Gastrocnemius medialis (tissue), 4 donors: ENCODE measurements around the gene WDR41. TPM values are rescaled to one million over a fixed set of nuclear protein-coding genes. Genes with fewer than 3 reads are reported as not detected.

ENCODE experiments used
- ATAC-seq, 2 donors: fragments of 150-250 bp; one replicate each; pipeline ENCODE4 v1.9.1; 2016
- DNase-seq, 2 donors: peaks; one replicate each; pipeline ENCODE4 v3.0.0-alpha.2; 2019
- H3K27ac ChIP-seq, 4 donors: fragments of 200-600 bp; sonication (generic); 1 replicate in 1 of 4; 2 replicates in 3 of 4; pipeline ENCODE4 v1.5.1; 2016 to 2018; ENCODE audit warnings: mild to moderate bottlenecking in 2 of 4, moderate library complexity in 1 of 4
- H3K27me3 ChIP-seq, 3 donors: fragments of 200-600 bp; sonication (generic) in 2 of 3; 1 replicate in 1 of 3; 2 replicates in 2 of 3; pipeline versions ENCODE4 v1.5.1 to v1.6.0; 2016 to 2019; ENCODE audit warnings: mild to moderate bottlenecking in 1 of 3, moderate library complexity in 1 of 3
- H3K36me3 ChIP-seq, 2 donors: fragments of 200-600 bp; sonication (generic) in 1 of 2; one replicate each; pipeline ENCODE4 v1.5.1; 2017 to 2018
- H3K4me1 ChIP-seq, 2 donors: fragments of 200-600 bp; sonication (generic) in 1 of 2; one replicate each; pipeline ENCODE4 v1.5.1; 2016 to 2017; ENCODE audit warnings: mild to moderate bottlenecking in 2 of 2
- H3K4me3 ChIP-seq, 4 donors: fragments of 200-600 bp; sonication (generic) in 3 of 4; 1 replicate in 1 of 4; 2 replicates in 3 of 4; pipeline ENCODE4 v1.5.1; 2016 to 2019; ENCODE audit warnings: mild to moderate bottlenecking in 2 of 4
- H3K9me3 ChIP-seq, 3 donors: fragments of 200-600 bp; sonication (generic) in 2 of 3; 1 replicate in 1 of 3; 2 replicates in 2 of 3; pipeline ENCODE4 v1.5.1; 2016 to 2019
- POLR2A ChIP-seq, 2 donors: fragments of 450-650 bp; IDR thresholded peaks; one replicate each; pipeline ENCODE4 v1.6.1; 2017; ENCODE audit warnings: antibody characterized with exemption in 2 of 2, mild to moderate bottlenecking in 2 of 2, moderate library complexity in 2 of 2
- in situ Hi-C, 4 donors: fragments of 200-750 bp; cut with MboI; loops; one replicate each; pipeline versions ENCODE4 v1.15.0 to v1.8.0; 2017; ENCODE audit warnings: low sequenced_read_pairs in 4 of 4
- intact Hi-C: fragments of 100-400 bp; cut with DNase I; formaldehyde crosslinking; loops from one replicate; pipeline ENCODE4 v1.15.1; 2023; ENCODE audit warnings: low total_unique reads
- total RNA-seq, 4 donors: library from RNA; depleted of rRNA; stranded (reverse); fragments of >200 nt; gene quantifications; one replicate each; pipeline versions ENCODE4 v1.1.0 to v1.2.3, GENCODE V29; 2016
- TF ChIP-seq, protein P1 (sequence below), 5 experiments: fragments of 450-650 bp in 3 of 5; fragments of 200-600 bp in 2 of 5; sonication (generic) in 2 of 5; IDR thresholded peaks in 4 of 5; conservative IDR thresholded peaks in 1 of 5; 1 replicate in 4 of 5; 2 replicates in 1 of 5; pipeline ENCODE4 v1.5.1; 2016 to 2019; ENCODE audit warnings: antibody characterized with exemption in 5 of 5, mild to moderate bottlenecking in 3 of 5, moderate library complexity in 3 of 5

Gene WDR41
- total RNA-seq, 4 donors from 2014 or later: 16.3 to 30.6 (median 19.2) TPM

- Histone ChIP-seq H3K9me3 (no peaks in the 10 kb centered on the region), H3K27ac (no peak overlapping the region), H3K36me3 (no peaks in the 10 kb centered on the region), H3K27me3 (no peaks in the 10 kb centered on the region), H3K4me3 (no peak overlapping the region), H3K4me1 (no peaks in the 10 kb centered on the region)
- no peak for ATAC-seq
- intact Hi-C loops (no loop called here), in situ Hi-C loops (no loop called here)
- no peak for TF ChIP-seq POLR2A (IDR thresholded peaks at IDR 0.05)
- TF ChIP-seq, protein P1, sequence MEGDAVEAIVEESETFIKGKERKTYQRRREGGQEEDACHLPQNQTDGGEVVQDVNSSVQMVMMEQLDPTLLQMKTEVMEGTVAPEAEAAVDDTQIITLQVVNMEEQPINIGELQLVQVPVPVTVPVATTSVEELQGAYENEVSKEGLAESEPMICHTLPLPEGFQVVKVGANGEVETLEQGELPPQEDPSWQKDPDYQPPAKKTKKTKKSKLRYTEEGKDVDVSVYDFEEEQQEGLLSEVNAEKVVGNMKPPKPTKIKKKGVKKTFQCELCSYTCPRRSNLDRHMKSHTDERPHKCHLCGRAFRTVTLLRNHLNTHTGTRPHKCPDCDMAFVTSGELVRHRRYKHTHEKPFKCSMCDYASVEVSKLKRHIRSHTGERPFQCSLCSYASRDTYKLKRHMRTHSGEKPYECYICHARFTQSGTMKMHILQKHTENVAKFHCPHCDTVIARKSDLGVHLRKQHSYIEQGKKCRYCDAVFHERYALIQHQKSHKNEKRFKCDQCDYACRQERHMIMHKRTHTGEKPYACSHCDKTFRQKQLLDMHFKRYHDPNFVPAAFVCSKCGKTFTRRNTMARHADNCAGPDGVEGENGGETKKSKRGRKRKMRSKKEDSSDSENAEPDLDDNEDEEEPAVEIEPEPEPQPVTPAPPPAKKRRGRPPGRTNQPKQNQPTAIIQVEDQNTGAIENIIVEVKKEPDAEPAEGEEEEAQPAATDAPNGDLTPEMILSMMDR (IDR thresholded peaks at IDR 0.05 in 4 of 5, conservative IDR thresholded peaks at IDR 0.05 in 1 of 5): no peak
- no peak for DNase-seq
These were observed 97.9 kb downstream of the WDR41 start for GRCh38 chr5:77394064-77394715.

GRCh38 chr5:77391240-77391765, 100.8 kb downstream of the WDR41 start:
- in situ Hi-C loops (no loop called here), intact Hi-C loops (no loop called here)
- H3K4me3 ChIP-seq: no peak overlapping the region
- H3K4me1 ChIP-seq: no peaks in the 10 kb centered on the region
- no peaks in the 10 kb centered on the region for H3K9me3 ChIP-seq
- H3K27ac ChIP-seq: no peak overlapping the region
- DNase-seq (no peak), ATAC-seq (no peak)
- no peaks in the 10 kb centered on the region for H3K36me3 ChIP-seq
- H3K27me3 ChIP-seq: no peaks in the 10 kb centered on the region
- TF ChIP-seq, protein P1 (IDR thresholded peaks at IDR 0.05 in 4 of 5, conservative IDR thresholded peaks at IDR 0.05 in 1 of 5): no peak
- TF ChIP-seq POLR2A (IDR thresholded peaks at IDR 0.05): no peak

DNA sequence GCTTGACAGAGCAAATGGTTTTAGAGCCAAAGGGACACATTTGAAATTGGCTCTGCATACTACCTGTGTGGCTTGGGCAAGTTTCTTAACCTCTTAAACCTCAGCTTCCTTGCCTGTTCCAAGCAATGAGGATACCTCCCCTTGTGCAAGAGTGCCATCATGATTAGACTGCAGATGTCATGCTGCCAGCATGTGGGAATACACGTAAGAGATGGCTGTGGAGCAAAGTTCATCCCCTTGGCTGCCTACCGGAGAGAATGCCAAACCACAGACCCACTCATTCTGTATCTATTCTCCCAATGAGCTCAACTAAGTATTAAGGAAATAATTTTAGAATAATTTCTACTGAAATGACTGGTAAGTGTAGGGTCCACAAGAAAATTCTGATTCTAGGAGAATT, 101.3 kb downstream of the WDR41 start:
- DNase-seq (no peak), ATAC-seq (no peak)
- TF ChIP-seq, protein P1 (IDR thresholded peaks at IDR 0.05 in 4 of 5, conservative IDR thresholded peaks at IDR 0.05 in 1 of 5): no peak
- TF ChIP-seq POLR2A (IDR thresholded peaks at IDR 0.05): no peak
- intact Hi-C loops (no loop called here), in situ Hi-C loops (no loop called here)
- H3K4me3 ChIP-seq: no peak overlapping the region
- no peak overlapping the region for H3K27ac ChIP-seq
- H3K4me1 ChIP-seq: no peaks in the 10 kb centered on the region
- H3K36me3 ChIP-seq: no peaks in the 10 kb centered on the region
- no peaks in the 10 kb centered on the region for H3K9me3 ChIP-seq
- H3K27me3 ChIP-seq: no peaks in the 10 kb centered on the region

- intact Hi-C loops (no loop called here), in situ Hi-C loops (no loop called here)
- Histone ChIP-seq H3K36me3 (no peaks in the 10 kb centered on the region), H3K27ac (no peak overlapping the region), H3K4me3 (no peak overlapping the region), H3K27me3 (no peaks in the 10 kb centered on the region), H3K4me1 (no peaks in the 10 kb centered on the region), H3K9me3 (no peaks in the 10 kb centered on the region)
- DNase-seq (no peak), ATAC-seq (no peak)
- no peak for TF ChIP-seq POLR2A (IDR thresholded peaks at IDR 0.05)
- TF ChIP-seq, protein P1 (IDR thresholded peaks at IDR 0.05 in 4 of 5, conservative IDR thresholded peaks at IDR 0.05 in 1 of 5): no peak
These were observed 101.9 kb downstream of the WDR41 start for GRCh38 chr5:77390221-77390620.
